NCI-H226 (cell line): ENCODE results near the gene LSM14A.
A peak's percentile ranks its signal among the peaks of the same experiment; 100 is the strongest.
"Not testable (repeated sequence)": the region's sequence is repeated elsewhere in the genome, so short reads cannot be mapped to it uniquely, and the experiment has no call there.

Experiments
- DNase-seq: peaks from one replicate; pipeline ENCODE4 v3.0.0-alpha.2; 2015

The LSM14A gene

GRCh38 chr19:34193439-34193838, 21.1 kb downstream of the LSM14A start:
- no peak for DNase-seq

DNA sequence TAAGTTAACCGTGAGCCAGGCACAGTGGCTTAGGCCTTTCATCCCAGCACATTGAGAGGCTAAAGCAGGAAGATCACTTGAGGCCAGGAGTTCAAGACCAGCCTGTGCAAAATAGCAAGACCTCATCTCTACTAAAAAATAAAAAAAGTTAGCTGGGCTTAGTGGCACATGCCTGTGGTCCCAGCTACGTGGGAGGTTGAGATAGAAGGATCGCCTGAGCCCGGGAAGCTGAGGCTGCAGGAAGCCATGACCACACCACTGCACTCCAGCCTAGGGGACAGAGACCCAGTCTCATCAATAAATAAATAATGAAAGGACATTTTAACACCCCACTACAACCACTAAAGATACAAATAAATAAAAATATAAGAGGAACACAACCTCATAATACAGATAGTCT, 21.6 kb downstream of the LSM14A start:
- no peak for DNase-seq

DNA sequence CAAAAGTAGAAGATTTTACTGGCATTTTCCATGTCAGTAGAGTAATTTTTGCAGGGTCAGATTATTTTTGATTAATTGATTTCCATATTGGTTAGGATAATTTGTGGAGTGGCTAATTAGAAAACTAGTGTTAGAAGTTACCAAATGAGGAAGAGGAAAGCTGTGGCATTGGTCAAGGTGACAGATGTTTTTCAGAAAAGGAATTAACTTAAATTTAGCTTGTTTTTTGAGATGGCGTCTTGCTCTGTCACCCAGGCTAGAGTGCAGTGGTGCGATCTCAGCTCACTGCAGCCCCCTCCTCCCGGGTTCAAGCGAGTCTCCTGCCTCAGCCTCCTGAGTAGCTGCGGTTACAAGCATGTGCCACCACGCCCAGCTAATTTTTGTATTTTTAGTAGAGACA, 28.8 kb downstream of the LSM14A start:
- DNase-seq, result no peak

DNA sequence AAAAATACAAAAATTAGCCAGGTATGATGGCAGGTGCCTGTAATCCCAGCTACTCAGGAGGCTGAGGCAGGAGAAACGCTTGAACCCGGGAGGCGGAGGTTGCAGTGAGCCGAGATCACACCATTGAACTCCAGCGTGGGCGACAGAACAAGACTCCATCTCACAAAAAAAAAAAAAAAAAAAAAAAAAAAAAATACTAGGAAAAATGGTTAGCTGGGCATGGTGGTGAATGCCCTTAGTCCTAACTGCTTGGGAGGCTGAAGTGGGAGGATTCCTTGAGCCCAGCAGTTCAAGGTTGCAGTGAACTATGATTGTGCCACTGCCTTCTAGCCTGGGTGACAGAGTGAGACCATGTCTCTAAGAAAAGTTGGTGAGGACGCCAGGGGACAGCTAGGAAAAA, 33.0 kb downstream of the LSM14A start:
- DNase-seq, result not testable (repeated sequence)

DNA sequence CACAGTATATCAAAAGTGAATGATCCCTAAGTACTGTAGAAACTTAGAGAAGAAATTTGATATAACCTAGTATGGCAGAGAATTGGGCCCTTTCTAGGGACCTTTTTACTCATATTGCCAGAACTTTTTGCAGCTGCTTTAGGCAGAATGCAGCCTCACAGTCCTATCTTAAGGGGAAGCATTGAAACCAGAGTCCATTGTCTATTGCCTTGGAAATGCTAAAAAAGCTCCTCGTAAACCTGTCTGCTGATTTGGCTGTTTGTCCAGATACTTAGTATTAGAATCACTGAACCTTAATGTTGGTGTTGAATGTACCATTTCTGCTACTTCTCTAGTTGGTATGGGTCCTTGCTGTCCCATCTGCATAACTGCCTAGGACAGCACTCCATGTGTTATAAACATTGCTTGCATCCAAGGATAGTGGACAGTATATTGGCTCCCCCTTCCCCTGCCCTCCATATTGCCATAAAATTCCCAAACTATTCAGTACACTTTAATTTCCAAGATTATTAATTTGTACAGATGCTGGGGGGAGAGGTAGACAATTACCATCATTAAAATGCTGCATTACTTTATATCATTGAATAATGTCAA, 36.1 kb downstream of the LSM14A start:
- DNase-seq, result no peak

DNA sequence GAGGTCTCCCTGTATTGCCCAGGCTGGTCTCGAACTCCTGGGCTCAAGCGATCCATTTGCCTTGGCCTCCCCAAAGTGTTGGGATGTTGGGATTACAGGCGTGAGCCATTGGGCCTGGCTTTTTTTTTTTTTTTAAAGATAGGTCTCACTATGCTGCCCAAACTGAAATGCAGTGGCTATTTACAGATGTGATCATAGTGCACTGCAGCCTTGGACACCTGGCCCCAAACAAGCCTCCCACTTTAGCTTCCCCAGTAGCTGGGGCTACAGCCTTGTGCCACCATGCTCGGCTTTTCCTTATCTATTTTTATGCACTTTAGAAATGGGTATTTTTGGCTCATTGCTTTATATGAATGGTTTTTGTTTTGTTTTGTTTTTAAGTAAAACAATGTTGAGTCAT, 37.4 kb downstream of the LSM14A start:
- DNase-seq, result no peak

- DNase-seq, result no peak
Observed at GRCh38 chr19:34213283-34213682, 41.0 kb downstream of the LSM14A start.

DNA sequence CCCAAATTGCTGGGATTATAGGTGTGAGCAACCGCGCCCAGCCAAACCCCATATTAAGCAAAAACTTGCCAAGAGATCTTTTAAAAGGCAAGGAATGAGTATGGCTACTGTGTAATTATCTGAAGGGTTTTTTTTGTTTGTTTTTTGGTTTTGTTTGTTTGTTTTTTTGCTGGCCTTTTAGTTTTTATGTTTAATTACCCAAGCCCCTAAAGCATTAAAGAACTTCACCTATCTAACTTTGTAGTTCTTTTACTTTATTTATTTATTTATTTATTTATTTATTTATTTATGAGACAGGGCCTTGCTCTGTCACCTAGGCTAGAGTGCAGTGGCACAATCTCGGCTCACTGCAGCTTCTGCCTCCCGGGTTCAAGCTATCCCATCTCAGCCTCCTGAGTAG, 41.7 kb downstream of the LSM14A start:
- DNase-seq, result no peak

DNA sequence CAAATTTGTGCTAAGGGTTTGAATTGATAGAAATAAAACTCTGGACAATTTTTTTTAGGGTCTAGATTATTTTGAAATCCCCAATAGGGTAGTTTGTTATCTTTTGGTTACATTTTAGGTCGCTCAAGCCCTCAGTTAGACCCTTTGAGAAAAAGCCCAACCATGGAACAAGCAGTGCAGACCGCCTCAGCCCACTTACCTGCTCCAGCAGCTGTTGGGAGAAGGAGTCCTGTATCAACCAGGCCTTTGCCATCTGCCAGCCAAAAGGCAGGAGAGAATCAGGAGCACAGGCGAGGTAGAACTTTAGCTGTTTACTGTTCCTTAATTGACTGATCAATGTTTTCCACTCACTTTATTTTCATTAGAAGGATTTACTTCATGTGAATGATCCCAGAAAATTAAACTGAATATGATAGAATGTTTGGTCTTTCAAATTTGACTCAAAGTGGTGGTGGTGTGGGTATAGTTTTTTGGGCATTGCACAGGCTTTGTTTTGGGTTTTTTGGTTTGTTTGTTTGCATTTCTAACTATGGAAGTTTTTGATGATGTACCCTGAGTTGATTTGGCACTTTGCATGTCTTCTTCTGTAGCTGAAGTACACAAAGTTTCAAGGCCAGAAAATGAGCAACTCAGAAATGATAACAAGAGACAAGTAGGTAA, 42.8 kb downstream of the LSM14A start:
- no peak for DNase-seq

DNA sequence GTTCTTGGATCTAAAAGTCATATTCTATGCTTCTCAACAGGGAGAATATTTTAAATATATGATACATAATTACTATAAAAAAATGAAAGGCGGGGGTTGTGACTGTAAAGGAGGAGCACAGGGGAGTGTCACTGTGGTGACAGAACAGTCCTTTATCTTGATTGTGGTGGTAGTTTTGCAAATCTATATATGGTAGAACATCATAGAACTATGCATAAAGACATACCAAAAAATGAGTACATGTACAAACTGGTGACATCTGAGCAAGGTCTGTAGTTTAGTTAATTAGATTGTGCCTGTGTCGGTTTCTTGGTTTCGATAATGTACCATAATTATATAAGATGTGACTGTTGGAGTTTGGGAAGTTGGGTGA, 43.3 kb downstream of the LSM14A start:
- no peak for DNase-seq

DNA sequence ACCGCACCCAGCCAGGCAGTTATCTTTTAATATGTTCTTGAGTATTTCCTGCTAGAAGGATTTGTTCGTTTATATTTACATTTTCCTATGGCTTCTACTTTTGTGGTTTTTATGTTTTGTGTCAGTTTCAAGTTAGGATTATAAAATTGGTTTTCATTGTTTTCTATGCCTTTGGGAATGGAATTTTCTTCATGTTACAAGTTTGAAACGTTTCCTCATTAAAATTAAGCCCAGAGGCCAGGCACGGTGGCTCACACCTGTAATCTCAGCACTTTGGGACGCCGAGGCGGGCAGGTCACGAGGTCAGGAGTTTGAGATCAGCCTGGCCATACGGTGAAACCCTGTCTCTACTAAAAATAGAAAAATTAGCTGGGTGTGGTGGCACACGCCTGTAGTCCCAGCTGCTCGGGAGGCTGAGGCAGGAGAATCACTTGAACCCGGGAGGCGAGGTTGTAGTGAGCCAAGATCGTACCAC, 44.5 kb downstream of the LSM14A start:
- DNase-seq, result not testable (repeated sequence)

DNA sequence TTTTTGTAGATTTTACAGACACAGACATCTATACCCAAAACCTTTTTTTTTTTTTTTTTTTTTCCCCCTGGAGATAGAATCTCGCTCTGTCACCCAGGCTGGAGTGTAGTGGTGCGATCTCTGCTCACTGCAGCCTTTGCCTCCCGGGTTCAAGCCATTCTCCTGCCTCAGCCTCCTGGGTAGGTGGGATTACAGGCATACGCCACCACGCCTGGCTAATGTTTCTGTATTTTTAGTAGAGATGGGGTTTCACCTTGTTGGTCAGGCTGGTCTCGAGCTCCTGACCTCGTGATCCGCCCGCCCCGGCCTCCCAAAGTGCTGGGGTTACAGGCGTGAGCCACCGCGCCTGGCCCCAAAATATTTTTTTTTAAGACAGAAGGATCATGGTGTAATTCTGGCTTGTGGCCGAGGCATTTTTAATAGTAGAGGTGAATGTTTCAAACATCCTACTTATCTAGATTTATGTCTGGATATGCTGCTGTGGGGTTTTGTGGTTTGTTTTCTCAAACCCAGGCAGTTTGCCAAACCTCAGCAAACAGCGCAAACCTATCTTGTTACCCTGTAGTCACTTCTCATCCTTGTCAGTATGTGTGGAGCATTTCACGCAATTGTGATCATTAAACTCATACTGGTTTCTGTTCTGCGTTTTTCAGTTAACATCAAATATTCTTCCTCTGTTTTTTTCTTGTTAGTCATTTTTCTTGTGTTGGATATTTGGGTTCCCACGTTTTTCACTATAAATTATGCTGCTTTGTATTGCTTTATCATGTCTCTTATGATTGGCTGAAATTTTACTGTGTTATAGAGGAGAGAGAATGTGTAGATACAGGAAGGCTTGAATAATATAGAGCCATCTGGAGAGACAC, 45.9 kb downstream of the LSM14A start:
- DNase-seq, result peak; percentile 93

DNA sequence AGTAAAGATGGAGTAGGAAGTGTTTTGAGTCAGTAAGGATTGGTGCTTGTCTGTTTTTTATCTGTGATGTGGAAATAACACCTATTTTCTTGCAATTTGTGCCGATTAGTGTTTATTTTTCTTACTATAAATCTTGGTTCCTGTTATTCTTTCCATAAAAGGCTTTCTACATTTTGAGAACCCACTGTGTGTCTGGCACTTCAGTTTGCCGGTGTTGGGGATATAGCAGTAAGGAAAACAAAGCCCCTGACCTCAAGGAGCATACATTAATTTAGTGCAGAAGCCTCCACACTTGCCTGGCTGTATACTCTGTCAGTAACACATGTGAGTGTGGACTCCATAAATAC, 46.5 kb downstream of the LSM14A start:
- no peak for DNase-seq

DNA sequence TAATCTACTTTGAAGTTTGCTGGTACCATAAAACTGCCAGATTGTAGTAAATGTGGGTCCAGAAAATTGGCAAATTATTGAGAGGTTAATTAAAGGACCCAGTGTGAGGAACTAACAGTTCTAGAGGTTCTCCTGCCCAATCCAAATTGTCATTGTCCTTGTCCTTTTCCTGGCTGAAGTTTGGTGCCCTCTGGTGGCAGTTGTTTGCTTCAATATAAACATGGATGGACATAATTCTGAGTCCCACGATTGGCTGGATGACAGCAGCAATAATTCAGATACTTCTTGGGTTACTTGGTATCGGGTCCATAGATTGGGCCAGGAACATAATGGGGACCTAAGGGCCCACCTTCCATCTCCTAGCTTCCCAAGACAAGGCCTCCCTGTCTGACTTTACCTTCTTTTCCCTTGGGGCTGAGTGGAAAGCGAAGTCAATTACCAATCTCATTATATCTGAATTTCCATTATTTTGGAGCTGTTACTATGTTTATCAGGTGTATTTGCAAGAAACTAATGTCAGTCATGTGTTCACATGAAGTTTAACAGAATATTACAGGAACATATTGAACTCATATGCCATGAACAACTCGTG, 48.3 kb downstream of the LSM14A start:
- DNase-seq, result no peak

GRCh38 chr19:34222386-34222785, 50.1 kb downstream of the LSM14A start:
- no peak for DNase-seq

DNA sequence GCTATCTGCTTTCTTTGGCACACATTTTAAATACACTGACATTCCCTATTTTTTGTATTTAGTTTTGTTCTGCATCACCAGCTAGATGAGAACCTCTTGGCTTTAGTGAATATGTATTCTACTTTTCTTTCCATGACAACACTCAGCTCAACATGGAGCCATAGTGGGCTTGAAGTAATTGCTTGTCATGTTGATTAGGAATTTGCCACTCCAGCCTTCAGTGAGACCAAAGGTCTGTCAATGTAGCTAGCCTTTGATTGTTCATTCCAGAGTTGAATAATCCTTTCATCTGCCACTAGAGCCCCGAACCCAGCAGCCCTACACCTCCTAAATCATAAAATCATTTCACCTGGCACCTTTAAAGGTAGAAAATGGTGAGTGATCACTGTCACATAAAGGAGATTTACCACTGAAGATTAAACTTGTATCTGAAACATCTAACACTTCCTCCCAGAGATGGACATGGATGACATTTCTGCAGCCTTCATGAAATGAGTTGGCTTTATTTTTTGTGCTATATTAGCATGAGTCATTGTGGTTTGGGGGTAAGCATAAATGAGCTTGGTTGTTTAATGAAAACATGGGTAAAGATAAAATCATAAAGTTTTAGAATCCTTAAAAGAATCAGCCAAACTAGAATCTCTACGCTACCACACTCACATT, 52.8 kb downstream of the LSM14A start:
- DNase-seq, result no peak

- no peak for DNase-seq
Observed at GRCh38 chr19:34225659-34226015, 53.3 kb downstream of the LSM14A start.

DNA sequence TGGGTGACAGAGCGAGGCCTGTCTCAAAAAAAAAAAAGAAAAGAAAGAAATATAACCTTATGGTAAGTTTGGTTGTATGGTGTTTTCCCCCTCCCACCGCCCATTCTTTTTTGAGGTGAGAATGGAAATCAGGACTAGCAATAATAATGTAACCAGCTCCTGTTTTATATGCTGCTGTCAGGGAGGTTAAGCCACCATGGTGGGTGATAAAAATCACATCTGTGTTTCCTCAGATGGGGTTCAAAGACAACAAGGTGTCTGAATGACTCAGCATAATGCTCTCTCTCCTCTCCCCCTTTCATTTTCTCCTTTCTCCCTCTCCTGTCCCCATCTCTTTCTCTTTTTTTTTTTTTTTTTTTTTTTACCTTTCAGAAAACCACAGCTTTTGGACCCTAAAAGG, 53.7 kb downstream of the LSM14A start:
- no peak for DNase-seq

DNA sequence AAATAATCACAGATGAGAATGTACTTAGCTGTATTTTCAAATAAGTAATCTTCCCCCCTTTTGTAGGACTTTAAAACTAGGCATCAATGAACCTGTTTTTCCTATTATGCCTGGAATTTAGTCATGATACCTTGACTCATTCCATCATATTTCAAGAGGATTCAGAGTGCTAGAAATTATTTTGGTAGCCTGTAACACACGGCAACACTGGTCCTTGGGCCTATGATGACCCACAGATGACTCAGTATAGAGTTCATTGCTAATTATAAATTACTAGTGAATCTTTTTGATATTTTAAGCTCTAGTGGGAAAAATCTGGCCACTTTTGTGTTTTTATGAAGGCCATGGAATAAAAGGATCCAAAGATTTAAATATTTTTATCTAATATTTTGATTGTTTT, 56.0 kb downstream of the LSM14A start:
- DNase-seq, result no peak

DNA sequence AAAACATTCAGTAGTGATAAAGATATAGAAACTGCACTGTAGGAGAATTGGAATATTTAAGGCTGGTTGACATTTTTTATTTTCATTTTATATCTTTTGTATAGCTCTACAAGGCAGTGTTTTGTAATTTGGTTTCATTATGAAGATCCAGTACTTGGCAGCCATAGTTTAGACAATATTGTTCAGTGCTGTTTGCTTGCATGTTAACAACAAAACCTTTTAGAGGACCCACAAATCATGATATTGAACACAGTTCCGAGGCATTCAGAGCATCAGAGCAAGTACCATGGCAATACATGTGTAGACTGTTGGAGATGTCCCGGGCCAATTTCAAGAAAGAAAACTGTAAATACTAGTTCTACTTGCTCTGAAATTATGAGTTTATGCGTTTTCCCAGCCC, 56.5 kb downstream of the LSM14A start:
- no peak for DNase-seq

GRCh38 chr19:34229721-34230120, 57.4 kb downstream of the LSM14A start:
- no peak for DNase-seq

DNA sequence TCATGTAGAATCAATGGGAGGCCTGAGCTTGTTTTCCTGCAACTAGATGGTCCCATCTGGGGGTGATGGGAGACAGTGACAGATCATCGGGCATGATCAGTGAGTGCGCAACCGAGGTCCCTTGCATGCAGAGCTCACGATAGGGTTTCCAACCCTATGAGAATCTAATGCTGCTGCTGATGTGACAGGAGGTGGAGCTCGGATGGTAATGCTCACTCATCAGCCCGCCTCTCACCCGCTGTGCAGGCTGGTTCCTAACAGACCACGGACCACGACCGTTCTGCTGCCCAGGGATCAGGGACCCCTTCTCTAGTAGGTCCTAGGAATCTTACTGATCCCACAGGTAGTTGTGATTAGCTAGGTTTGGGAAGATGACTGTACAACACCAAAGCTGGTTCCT, 58.5 kb downstream of the LSM14A start:
- DNase-seq, result no peak

DNA sequence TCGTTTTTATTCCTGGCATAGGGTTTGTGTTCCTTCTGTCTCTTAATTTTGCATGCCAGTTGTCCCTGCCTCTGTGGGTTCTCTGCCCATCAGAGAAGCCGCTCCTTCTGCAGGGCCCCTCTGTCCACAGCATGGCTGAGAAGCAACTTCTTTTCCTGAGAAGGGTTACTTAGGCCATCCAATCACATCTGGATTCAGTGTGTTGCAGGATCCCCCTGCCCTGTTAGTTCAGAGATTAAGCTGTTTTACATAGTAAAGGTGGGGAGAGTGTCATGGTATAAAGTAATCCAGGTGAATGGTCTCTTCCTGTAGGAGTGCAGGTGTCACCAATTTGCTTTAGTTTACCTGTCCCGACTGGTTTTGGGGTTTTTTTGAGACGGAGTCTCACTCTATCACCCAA, 59.1 kb downstream of the LSM14A start:
- no peak for DNase-seq
